SK-N-SH (cell line): Measurements from ENCODE around the gene CATSPERD. TPM values are rescaled to one million over a fixed set of nuclear protein-coding genes. Genes with fewer than 3 reads are reported as not detected.

Experiments used
- CTCF ChIA-PET: fragments of 300-600, 350-600 bp; formaldehyde crosslinking; extraction: SDS; loops from one replicate; lab custom pipeline; 2021; lab: Yijun Ruan, JAX
- POLR2A ChIA-PET: fragments of 350-600 bp; sonication (Branson Sonifier 250); formaldehyde crosslinking; extraction: SDS; loops from one replicate; lab custom pipeline; 2020; ENCODE audit warnings: antibody characterized with exemption, inconsistent platforms; lab: Yijun Ruan, JAX
- DNase-seq: peaks from one replicate; pipeline ENCODE4 v3.0.0; 2012
- H2AFZ ChIP-seq: fragments of 200-600 bp; sonication (generic); 2 replicates; pipeline ENCODE4 v1.8.1; 2016; ENCODE audit warnings: antibody characterized with exemption, mild to moderate bottlenecking, low read depth
- H3F3A ChIP-seq: fragments of 200-600 bp; sonication (generic); replicated peaks from 2 replicates; pipeline ENCODE3; 2016; ENCODE audit warnings: antibody characterized with exemption, mild to moderate bottlenecking; ENCODE audit not compliant: insufficient read depth
- H3K27ac ChIP-seq, 2 experiments: fragments of 200-500 bp in 1 of 2; fragments of 200-600 bp in 1 of 2; sonication (Bioruptor generic) in 1 of 2; sonication (generic), shearing (Covaris generic) in 1 of 2; 2 replicates each; pipeline versions ENCODE4 v1.5.1 to v1.6.1; 2014 to 2016; ENCODE audit warnings: low read depth in 2 of 2, inconsistent platforms in 1 of 2, low read length in 1 of 2, mild to moderate bottlenecking in 1 of 2, mixed read lengths in 1 of 2
- H3K27me3 ChIP-seq: fragments of 200-600 bp; sonication (generic), shearing (Covaris generic); 2 replicates; pipeline ENCODE4 v1.6.1; 2016; ENCODE audit warnings: mixed run types; ENCODE audit not compliant: insufficient read depth
- H3K36me3 ChIP-seq, 2 experiments: fragments of 200-500 bp in 1 of 2; fragments of 200-600 bp in 1 of 2; sonication (Bioruptor generic) in 1 of 2; sonication (generic) in 1 of 2; replicated peaks in 1 of 2; 2 replicates each; pipeline versions ENCODE3 to v1.5.1; 2014 to 2016; ENCODE audit warnings: low read length in 1 of 2, mild to moderate bottlenecking in 1 of 2; ENCODE audit not compliant: insufficient read depth in 2 of 2, control insufficient read depth in 1 of 2
- H3K4me1 ChIP-seq, 2 experiments: fragments of 200-500 bp in 1 of 2; fragments of 200-600 bp in 1 of 2; sonication (Bioruptor generic) in 1 of 2; sonication (generic), shearing (Covaris generic) in 1 of 2; 2 replicates each; pipeline versions ENCODE4 v1.5.1 to v1.6.1; 2014 to 2016; ENCODE audit warnings: low read depth in 1 of 2, low read length in 1 of 2, mixed run types in 1 of 2; ENCODE audit not compliant: insufficient read depth in 2 of 2, control insufficient read depth in 1 of 2
- H3K4me2 ChIP-seq: fragments of 200-600 bp; sonication (generic), shearing (Covaris generic); 2 replicates; pipeline ENCODE4 v1.6.1; 2017; ENCODE audit warnings: mixed run types
- H3K4me3 ChIP-seq, 2 experiments: fragments of 200-500 bp in 1 of 2; fragments of 200-600 bp in 1 of 2; sonication (Bioruptor generic) in 1 of 2; sonication (generic), shearing (Covaris generic) in 1 of 2; 2 replicates each; pipeline versions ENCODE4 v1.5.1 to v1.8.1; 2014 to 2016; ENCODE audit warnings: low read depth in 2 of 2, inconsistent platforms in 1 of 2, low read length in 1 of 2, mild to moderate bottlenecking in 1 of 2, mixed read lengths in 1 of 2, moderate library complexity in 1 of 2
- H3K79me2 ChIP-seq: fragments of 200-600 bp; sonication (generic); 2 replicates; pipeline ENCODE4 v1.8.1; 2017; ENCODE audit warnings: mild to moderate bottlenecking; ENCODE audit not compliant: insufficient read depth
- H3K9ac ChIP-seq: fragments of 200-600 bp; sonication (generic); 2 replicates; pipeline ENCODE4 v1.6.1; 2017; ENCODE audit warnings: mixed run types
- H3K9me2 ChIP-seq: fragments of 200-600 bp; sonication (generic); 2 replicates; pipeline ENCODE4 v1.6.1; 2017; ENCODE audit warnings: mixed run types
- H3K9me3 ChIP-seq: fragments of 200-600 bp; sonication (generic); 2 replicates; pipeline ENCODE4 v1.6.1; 2017; ENCODE audit warnings: mixed run types, mild to moderate bottlenecking, moderate library complexity
- H4K20me1 ChIP-seq: fragments of 200-600 bp; sonication (generic); 2 replicates; pipeline ENCODE4 v1.6.1; 2017; ENCODE audit warnings: mild to moderate bottlenecking, mixed run types; ENCODE audit not compliant: insufficient read depth
- CTCF ChIP-seq: fragments of 200-600 bp; sonication (generic); IDR thresholded peaks from 2 replicates; pipeline ENCODE4 v1.6.1; 2017; ENCODE audit warnings: antibody characterized with exemption, mild to moderate bottlenecking, moderate library complexity
- ELF1 ChIP-seq: IDR thresholded peaks from 2 replicates; pipeline ENCODE4 v1.4.0; 2012
- EP300 ChIP-seq, 2 experiments: IDR thresholded peaks; 2 replicates each; pipeline versions ENCODE4 v1.4.0 to v1.6.1; 2012; ENCODE audit warnings: borderline replicate concordance in 1 of 2, low read depth in 1 of 2, low read length in 1 of 2
- EZH2phosphoT487 ChIP-seq: fragments of 200-600 bp; sonication (generic); IDR thresholded peaks from 2 replicates; pipeline ENCODE4 v1.6.1; 2017; ENCODE audit warnings: low read depth, mixed run types, mild to moderate bottlenecking, antibody characterized with exemption, moderate library complexity, borderline replicate concordance
- FOXJ3 ChIP-seq: sonication (generic); formaldehyde crosslinking; IDR thresholded peaks from 2 replicates; pipeline ENCODE4 v1.5.1; 2020; ENCODE audit warnings: mild to moderate bottlenecking, missing genetic modification reagents
- FOXM1 ChIP-seq: IDR thresholded peaks from 2 replicates; pipeline ENCODE4 v1.4.0; 2012; ENCODE audit warnings: low read depth, mild to moderate bottlenecking
- GABPA ChIP-seq: IDR thresholded peaks from 2 replicates; pipeline ENCODE4 v1.4.0; 2012; ENCODE audit warnings: low read depth, mild to moderate bottlenecking
- MXI1 ChIP-seq: IDR thresholded peaks from 2 replicates; pipeline ENCODE4 v1.6.1; 2012; ENCODE audit warnings: mild to moderate bottlenecking, low read depth, low read length, improper control_type of control experiment
- NFIC ChIP-seq: IDR thresholded peaks from 2 replicates; pipeline ENCODE4 v1.4.0; 2012; ENCODE audit warnings: borderline replicate concordance
- NRF1 ChIP-seq: IDR thresholded peaks from 2 replicates; pipeline ENCODE4 v1.6.1; 2012; ENCODE audit warnings: low read depth, mild to moderate bottlenecking, low read length
- RAD21 ChIP-seq: IDR thresholded peaks from 2 replicates; pipeline ENCODE4 v1.6.1; 2012; ENCODE audit warnings: mild to moderate bottlenecking, low read length
- RCOR1 ChIP-seq: fragments of 150-350 bp; IDR thresholded peaks from 2 replicates; pipeline ENCODE4 v1.6.1; 2017; ENCODE audit warnings: antibody characterized with exemption, low read length
- RXRA ChIP-seq: IDR thresholded peaks from 2 replicates; pipeline ENCODE4 v1.4.0; 2012; ENCODE audit warnings: low read depth, mild to moderate bottlenecking, borderline replicate concordance
- SIN3A ChIP-seq: IDR thresholded peaks from 2 replicates; pipeline ENCODE4 v1.6.1; 2012; ENCODE audit warnings: low read depth, mild to moderate bottlenecking, low read length, moderate library complexity, borderline replicate concordance
- SMC3 ChIP-seq: IDR thresholded peaks from 2 replicates; pipeline ENCODE4 v1.6.1; 2012; ENCODE audit warnings: low read depth, low read length, improper control_type of control experiment
- YY1 ChIP-seq: IDR thresholded peaks from 2 replicates; pipeline ENCODE4 v1.4.0; 2012; ENCODE audit warnings: low read depth, mild to moderate bottlenecking
- ZBTB33 ChIP-seq: IDR thresholded peaks from 2 replicates; pipeline ENCODE4 v1.4.0; 2012; ENCODE audit warnings: low read depth, borderline replicate concordance
- WGBS: methylation state at CpG from one replicate; pipeline ENCODE4 v1.1.6; 2017; ENCODE audit warnings: low lambda C conversion rate; 5-methylcytosine and 5-hydroxymethylcytosine counted together
- polyA plus RNA-seq, 3 experiments: library from polyadenylated mRNA; depleted of rRNA; stranded (reverse); fragments of >200 nt; gene quantifications; 2 replicates each; pipeline ENCODE4 v1.2.3, GENCODE V29; 2012

Gene CATSPERD
- polyA plus RNA-seq, 1 of the 3 experiments (the other 2 are of a cell fraction) = not detected

GRCh38 chr19:5772416-5772815, 52.0 kb downstream of the CATSPERD start:
- no peak for DNase-seq
- H3K36me3 ChIP-seq = no peaks in the 10 kb centered on the region
- H3K27me3 ChIP-seq = no peaks in the 10 kb centered on the region
- no peaks in the 10 kb centered on the region for H3K9me2 ChIP-seq
- no peaks in the 10 kb centered on the region for H3F3A ChIP-seq
- no peaks in the 10 kb centered on the region for H3K79me2 ChIP-seq
- no peaks in the 10 kb centered on the region for H4K20me1 ChIP-seq
- TF ChIP-seq MXI1 (no peak), GABPA (no peak), EP300 (IDR thresholded peaks at IDR 0.05; ENCODE audit: borderline replicate concordance in 1 of 2, low read depth in 1 of 2, low read length in 1 of 2) (no peak), RAD21 (no peak), FOXM1 (no peak), SMC3 (no peak), NFIC (no peak), NRF1 (no peak), EZH2phosphoT487 (no peak), SIN3A (no peak), YY1 (no peak)
- H3K4me3 ChIP-seq = no peak overlapping the region
- H2AFZ ChIP-seq = no peak overlapping the region
- H3K9me3 ChIP-seq = no peaks in the 10 kb centered on the region
- CTCF ChIA-PET = interaction anchor here (3.0 kb wide), 1 partner anchor 250 kb away, joined by 10 read pairs; no protein-coding TSS in a partner anchor
- WGBS = 92% methylated on average over 18 of the region's 19 CpGs
- H3K4me2 ChIP-seq = no peak overlapping the region
- no peak overlapping the region for H3K27ac ChIP-seq
- H3K4me1 ChIP-seq = no peaks in the 10 kb centered on the region; a peak in 1 of 4 replicates
- no peak overlapping the region for H3K9ac ChIP-seq
- POLR2A ChIA-PET = no interaction called here

GRCh38 chr19:5773276-5773675, 52.8 kb downstream of the CATSPERD start:
- CTCF ChIA-PET = interaction anchor here (1.0 to 3.0 kb wide), 8 partner anchors 15 to 249 kb away, joined by 3 to 19 read pairs (median 4); no protein-coding TSS in a partner anchor
- Histone ChIP-seq H2AFZ (peak overlapping the region; percentile 70; the same call in 1 of the 2 replicates), H3K4me3 (no peak overlapping the region), H3K9ac (no peak overlapping the region), H4K20me1 (no peaks in the 10 kb centered on the region), H3K36me3 (no peaks in the 10 kb centered on the region), H3F3A (no peaks in the 10 kb centered on the region), H3K9me3 (no peaks in the 10 kb centered on the region), H3K27ac (no peak overlapping the region), H3K4me1 (no peaks in the 10 kb centered on the region; a peak in 1 of 4 replicates), H3K9me2 (no peaks in the 10 kb centered on the region), H3K4me2 (no peak overlapping the region; the same call in 1 of the 2 replicates), H3K27me3 (no peaks in the 10 kb centered on the region), H3K79me2 (no peaks in the 10 kb centered on the region)
- WGBS = 82% methylated on average over 5 of the region's 5 CpGs
- no peak for DNase-seq
- TF ChIP-seq CTCF (no peak), ZBTB33 (no peak), MXI1 (no peak), RXRA (no peak), FOXM1 (no peak), FOXJ3 (no peak), ELF1 (no peak), RCOR1 (no peak)
- POLR2A ChIA-PET = no interaction called here
